Type B pancreatic cell (in vitro differentiated cells): ENCODE results near the gene DIAPH1. TPM values are rescaled to one million over a fixed set of nuclear protein-coding genes. Genes with fewer than 3 reads are reported as not detected.

Source experiments
- DNase-seq: peaks from one replicate; pipeline ENCODE4 v3.0.0; 2021; ENCODE audit warnings: mixed read lengths; ENCODE audit not compliant: unreplicated experiment; ENCODE audit errors: extremely low spot score
- H3K27ac Mint-ChIP-seq: 2 replicates; pipeline ENCODE4 v1.8.0; 2021; ENCODE audit warnings: mild to moderate bottlenecking, mixed read lengths
- H3K27me3 Mint-ChIP-seq: 2 replicates; pipeline ENCODE4 v1.8.0; 2021; ENCODE audit warnings: mixed read lengths
- H3K36me3 Mint-ChIP-seq: 2 replicates; pipeline ENCODE4 v1.8.0; 2021; ENCODE audit warnings: mixed read lengths
- H3K4me1 Mint-ChIP-seq: one replicate; pipeline ENCODE4 v1.8.0; 2021; ENCODE audit warnings: mixed read lengths; ENCODE audit not compliant: unreplicated experiment
- H3K4me3 Mint-ChIP-seq: 2 replicates; pipeline ENCODE4 v1.8.0; 2021; ENCODE audit warnings: mild to moderate bottlenecking, mixed read lengths
- H3K9me3 Mint-ChIP-seq: 2 replicates; pipeline ENCODE4 v1.8.0; 2021; ENCODE audit warnings: mixed read lengths
- CTCF ChIP-seq: fragments of 200-600 bp; sonication (generic); conservative IDR thresholded peaks from 2 replicates; pipeline ENCODE4 v1.5.0; 2021; ENCODE audit warnings: antibody characterized with exemption, mild to moderate bottlenecking
- total RNA-seq: library from RNA; stranded (reverse); gene quantifications from 2 replicates; pipeline ENCODE4 v1.2.1, GENCODE V29; 2021; ENCODE audit warnings: low replicate concordance

The DIAPH1 gene
- total RNA-seq, 1 donor from 2014 or later = 79.6 TPM

GRCh38 chr5:141528291-141528984 lies 90.4 kb downstream of the DIAPH1 start:
- H3K36me3 Mint-ChIP-seq = peaks cover 40% of the 10 kb centered on the region
- H3K27ac Mint-ChIP-seq = peak overlapping the region; percentile 4
- H3K4me3 Mint-ChIP-seq = no peak overlapping the region
- TF ChIP-seq CTCF = no peak
- DNase-seq = no peak
- H3K27me3 Mint-ChIP-seq = no peaks in the 10 kb centered on the region
- peaks cover 22% of the 10 kb centered on the region for H3K4me1 Mint-ChIP-seq
- no peaks in the 10 kb centered on the region for H3K9me3 Mint-ChIP-seq

- Mint-ChIP-seq H3K27ac (no peak overlapping the region), H3K4me1 (peaks cover 22% of the 10 kb centered on the region)
These were observed 91.4 kb downstream of the DIAPH1 start for GRCh38 chr5:141527426-141527825.

GRCh38 chr5:141525653-141526052 lies 93.1 kb downstream of the DIAPH1 start:
- Mint-ChIP-seq H3K36me3 (peaks cover 50% of the 10 kb centered on the region), H3K9me3 (no peaks in the 10 kb centered on the region), H3K4me3 (peak overlapping the region; percentile 75), H3K27me3 (no peaks in the 10 kb centered on the region), H3K27ac (peak overlapping the region; percentile 83), H3K4me1 (peaks cover 34% of the 10 kb centered on the region)
- no peak for DNase-seq
- TF ChIP-seq CTCF = no peak

More at GRCh38 chr5:141527426-141527825, 91.4 kb downstream of the DIAPH1 start:
- H3K9me3 Mint-ChIP-seq = no peaks in the 10 kb centered on the region
- H3K36me3 Mint-ChIP-seq = peaks cover 40% of the 10 kb centered on the region
- DNase-seq = no peak
- H3K4me3 Mint-ChIP-seq = no peak overlapping the region
- no peaks in the 10 kb centered on the region for H3K27me3 Mint-ChIP-seq
- TF ChIP-seq CTCF = no peak

GRCh38 chr5:141524604-141525597 lies 93.9 kb downstream of the DIAPH1 start:
- Mint-ChIP-seq H3K9me3 (no peaks in the 10 kb centered on the region), H3K4me3 (peak overlapping the region; percentile 75), H3K36me3 (peaks cover 58% of the 10 kb centered on the region), H3K4me1 (peaks cover 34% of the 10 kb centered on the region), H3K27ac (peak overlapping the region; percentile 83), H3K27me3 (no peaks in the 10 kb centered on the region)
- TF ChIP-seq CTCF = peak; percentile 99
- DNase-seq = peak; percentile 89

- Mint-ChIP-seq H3K36me3 (peaks cover 66% of the 10 kb centered on the region), H3K27ac (peak overlapping the region; percentile 83)
These were observed 94.8 kb downstream of the DIAPH1 start for GRCh38 chr5:141523991-141524390.

More at GRCh38 chr5:141523991-141524390, 94.8 kb downstream of the DIAPH1 start:
- peak overlapping the region; percentile 75 for H3K4me3 Mint-ChIP-seq
- no peaks in the 10 kb centered on the region for H3K27me3 Mint-ChIP-seq
- no peak for TF ChIP-seq CTCF
- no peaks in the 10 kb centered on the region for H3K9me3 Mint-ChIP-seq
- H3K4me1 Mint-ChIP-seq = peaks cover 34% of the 10 kb centered on the region
- DNase-seq = no peak
